AG20443 (cell line): ENCODE measurements around the gene HOXD3.

Experiments used
- DNase-seq: peaks from one replicate; pipeline ENCODE4 v3.0.0; 2012; ENCODE audit warnings: low spot score, mixed read lengths

Gene HOXD3

GRCh38 chr2:176212276-176212675 is 55.2 kb downstream of the HOXD3 start:
- no peak for DNase-seq

GRCh38 chr2:176213406-176213805 is 56.3 kb downstream of the HOXD3 start:
- no peak for DNase-seq
